Caco-2 (cell line): ENCODE measurements around the gene ANP32A. TPM values are rescaled to one million over a fixed set of nuclear protein-coding genes. Genes with fewer than 3 reads are reported as not detected.

ENCODE experiments used
- BruUV-seq: library from RNA; stranded (reverse); fragments of 400-500 nt; replicated peaks from 2 replicates; lab custom pipeline; 2021; lab: Mats Ljungman, UMichigan
- CTCF ChIA-PET: fragments of 300-600 bp; sonication (Branson Sonifier 250); formaldehyde crosslinking; loops from one replicate; lab custom pipeline; 2022; ENCODE audit warnings: antibody characterized with exemption; lab: Charles Lee
- POLR2A ChIA-PET: fragments of 300-600 bp; sonication (Branson Sonifier 250); formaldehyde crosslinking; loops from one replicate; lab custom pipeline; 2022; ENCODE audit warnings: antibody characterized with exemption; lab: Charles Lee
- DNase-seq, 2 experiments: peaks; one replicate each; pipeline versions ENCODE4 v3.0.0 to v3.0.0-alpha.2; 2020 to 2022
- H3K27me3 ChIP-seq: replicated peaks from 2 replicates; pipeline ENCODE4 v1.6.0; 2011; ENCODE audit warnings: low read length; ENCODE audit not compliant: control insufficient read depth, insufficient read depth
- H3K36me3 ChIP-seq: 2 replicates; pipeline ENCODE4 v1.5.1; 2011; ENCODE audit warnings: low read length; ENCODE audit not compliant: control insufficient read depth, insufficient read depth
- H3K4me1 ChIP-seq: fragments of 250-450 bp; sonication (Bioruptor Pico); 2 replicates; pipeline ENCODE4 v1.5.1; 2020; ENCODE audit warnings: mild to moderate bottlenecking
- H3K4me3 ChIP-seq: 2 replicates; pipeline ENCODE4 v1.5.1; 2011; ENCODE audit warnings: low read depth, mild to moderate bottlenecking, control low read depth, low read length
- H3K9me3 ChIP-seq: fragments of 250-450 bp; sonication (Bioruptor Pico); 2 replicates; pipeline ENCODE4 v1.5.1; 2020; ENCODE audit warnings: mild to moderate bottlenecking, moderate library complexity
- H3K27ac Mint-ChIP-seq: one replicate; pipeline ENCODE4 v1.8.0; 2022; ENCODE audit warnings: mixed read lengths; ENCODE audit not compliant: unreplicated experiment
- H3K27me3 Mint-ChIP-seq: one replicate; pipeline ENCODE4 v1.8.0; 2022; ENCODE audit warnings: mixed read lengths; ENCODE audit not compliant: insufficient read depth, unreplicated experiment
- H3K36me3 Mint-ChIP-seq: one replicate; pipeline ENCODE4 v1.8.0; 2022; ENCODE audit warnings: mild to moderate bottlenecking, mixed read lengths; ENCODE audit not compliant: insufficient read depth, unreplicated experiment
- H3K4me1 Mint-ChIP-seq: one replicate; pipeline ENCODE4 v1.8.0; 2022; ENCODE audit warnings: low read depth, mixed read lengths; ENCODE audit not compliant: unreplicated experiment
- H3K4me3 Mint-ChIP-seq: one replicate; pipeline ENCODE4 v1.8.0; 2022; ENCODE audit warnings: mild to moderate bottlenecking, moderate library complexity, mixed read lengths; ENCODE audit not compliant: unreplicated experiment
- H3K9me3 Mint-ChIP-seq: one replicate; pipeline ENCODE4 v1.8.0; 2022; ENCODE audit warnings: mixed read lengths; ENCODE audit not compliant: unreplicated experiment
- intact Hi-C: fragments of 100-400 bp; cut with micrococcal nuclease; formaldehyde crosslinking; loops from one replicate; pipeline ENCODE4 v1.10.0; 2022; ENCODE audit not compliant: unreplicated experiment
- total RNA-seq: library from RNA; stranded (reverse); gene quantifications from 2 replicates; pipeline ENCODE4 v1.2.3, GENCODE V29; 2022
- TF ChIP-seq, protein P1 (sequence below), 2 experiments: fragments of 200-600 bp in 1 of 2; IDR thresholded peaks; 1 replicate in 1 of 2; 2 replicates in 1 of 2; pipeline versions ENCODE4 v1.5.1 to v1.8.0; 2011 to 2022; ENCODE audit warnings: antibody characterized with exemption in 1 of 2, control low read depth in 1 of 2, inconsistent platforms in 1 of 2, low read depth in 1 of 2, low read length in 1 of 2, mild to moderate bottlenecking in 1 of 2, moderate library complexity in 1 of 2; ENCODE audit not compliant: insufficient read depth in 1 of 2, severe bottlenecking in 1 of 2, unreplicated experiment in 1 of 2

The ANP32A gene
- total RNA-seq, 1 experiment from 2014 or later = 169 TPM

DNA sequence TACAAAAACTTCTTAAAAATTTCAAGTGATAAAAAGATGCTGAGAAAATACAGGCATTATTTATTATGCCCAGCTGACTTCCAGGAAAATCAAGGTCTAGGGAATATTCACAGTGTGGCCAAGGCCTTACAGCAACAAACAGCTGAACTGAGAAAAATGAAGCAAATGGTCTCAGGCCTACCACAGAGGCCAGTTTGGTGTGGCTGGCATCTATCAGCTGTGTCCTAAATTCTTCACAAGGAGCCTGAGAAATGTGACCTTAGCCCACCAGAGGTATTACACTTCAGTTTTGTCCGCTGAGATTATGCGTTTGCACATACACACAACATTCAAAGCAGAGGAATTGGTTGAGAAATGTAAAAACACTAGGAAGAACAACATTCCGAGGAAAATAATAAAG, 77.4 kb downstream of the ANP32A start:
- TF ChIP-seq, protein P1, sequence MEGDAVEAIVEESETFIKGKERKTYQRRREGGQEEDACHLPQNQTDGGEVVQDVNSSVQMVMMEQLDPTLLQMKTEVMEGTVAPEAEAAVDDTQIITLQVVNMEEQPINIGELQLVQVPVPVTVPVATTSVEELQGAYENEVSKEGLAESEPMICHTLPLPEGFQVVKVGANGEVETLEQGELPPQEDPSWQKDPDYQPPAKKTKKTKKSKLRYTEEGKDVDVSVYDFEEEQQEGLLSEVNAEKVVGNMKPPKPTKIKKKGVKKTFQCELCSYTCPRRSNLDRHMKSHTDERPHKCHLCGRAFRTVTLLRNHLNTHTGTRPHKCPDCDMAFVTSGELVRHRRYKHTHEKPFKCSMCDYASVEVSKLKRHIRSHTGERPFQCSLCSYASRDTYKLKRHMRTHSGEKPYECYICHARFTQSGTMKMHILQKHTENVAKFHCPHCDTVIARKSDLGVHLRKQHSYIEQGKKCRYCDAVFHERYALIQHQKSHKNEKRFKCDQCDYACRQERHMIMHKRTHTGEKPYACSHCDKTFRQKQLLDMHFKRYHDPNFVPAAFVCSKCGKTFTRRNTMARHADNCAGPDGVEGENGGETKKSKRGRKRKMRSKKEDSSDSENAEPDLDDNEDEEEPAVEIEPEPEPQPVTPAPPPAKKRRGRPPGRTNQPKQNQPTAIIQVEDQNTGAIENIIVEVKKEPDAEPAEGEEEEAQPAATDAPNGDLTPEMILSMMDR (IDR thresholded peaks at IDR 0.05; ENCODE audit: insufficient read depth in 1 of 2, low read depth in 1 of 2, low read length in 1 of 2, severe bottlenecking in 1 of 2, unreplicated experiment in 1 of 2) = no peak
- Histone ChIP-seq H3K9me3 (no peaks in the 10 kb centered on the region), H3K36me3 (no peaks in the 10 kb centered on the region), H3K4me3 (no peak overlapping the region), H3K4me1 (no peaks in the 10 kb centered on the region), H3K27me3 (no peaks in the 10 kb centered on the region)
- no peak overlapping the region for H3K27ac Mint-ChIP-seq
- H3K4me1 Mint-ChIP-seq = no peaks in the 10 kb centered on the region
- H3K36me3 Mint-ChIP-seq = no peaks in the 10 kb centered on the region
- no peak overlapping the region for H3K4me3 Mint-ChIP-seq
- no TSS peak for BruUV-seq
- ChIA-PET POLR2A (no interaction called here), CTCF (no interaction called here)
- H3K9me3 Mint-ChIP-seq = no peaks in the 10 kb centered on the region
- DNase-seq = no peak
- H3K27me3 Mint-ChIP-seq = no peaks in the 10 kb centered on the region
- intact Hi-C loops = no loop called here

DNA sequence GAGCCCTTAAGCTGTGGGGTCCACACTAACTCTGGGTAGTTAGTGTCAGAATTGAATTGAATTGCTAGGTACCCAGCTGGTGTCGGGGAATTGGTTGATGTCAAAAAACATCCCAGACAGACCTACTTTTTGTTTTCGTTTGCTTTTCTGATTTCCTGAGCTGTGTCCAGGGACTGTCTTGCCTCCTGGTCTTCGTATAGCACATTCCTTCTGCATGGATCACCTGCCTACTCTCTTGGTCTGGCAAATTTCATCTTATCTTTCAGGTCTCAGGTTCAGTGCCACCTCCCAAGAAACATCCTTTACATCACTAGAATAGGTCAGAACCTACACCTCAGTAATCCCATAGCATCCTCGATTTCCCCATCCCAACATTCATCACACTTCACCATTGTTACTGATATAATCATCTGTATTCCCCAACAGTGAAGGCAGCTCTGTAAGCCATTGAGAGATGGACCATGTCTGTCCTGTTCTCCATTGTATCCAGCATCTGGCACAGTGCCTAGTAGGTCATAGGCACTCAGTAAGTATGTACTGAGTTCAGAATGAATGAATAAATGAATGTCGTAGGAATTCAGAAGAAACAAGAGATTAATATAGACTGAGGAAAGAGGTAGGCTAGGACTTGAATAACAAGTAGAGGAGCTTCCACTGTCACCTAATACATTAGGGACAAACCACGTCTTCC, 81.2 kb downstream of the ANP32A start:
- H3K4me1 Mint-ChIP-seq = peaks cover 2% of the 10 kb centered on the region
- H3K27me3 Mint-ChIP-seq = no peaks in the 10 kb centered on the region
- no peak overlapping the region for H3K4me3 Mint-ChIP-seq
- ChIA-PET POLR2A (no interaction called here), CTCF (no interaction called here)
- no peaks in the 10 kb centered on the region for H3K9me3 ChIP-seq
- no peak for DNase-seq
- H3K27me3 ChIP-seq = no peaks in the 10 kb centered on the region
- TF ChIP-seq, protein P1 (IDR thresholded peaks at IDR 0.05; ENCODE audit: insufficient read depth in 1 of 2, low read depth in 1 of 2, low read length in 1 of 2, severe bottlenecking in 1 of 2, unreplicated experiment in 1 of 2) = no peak
- no peak overlapping the region for H3K4me3 ChIP-seq
- H3K36me3 Mint-ChIP-seq = no peaks in the 10 kb centered on the region
- no peak overlapping the region for H3K27ac Mint-ChIP-seq
- BruUV-seq = no TSS peak
- H3K9me3 Mint-ChIP-seq = no peaks in the 10 kb centered on the region
- H3K36me3 ChIP-seq = no peaks in the 10 kb centered on the region
- intact Hi-C loops = no loop called here
- H3K4me1 ChIP-seq = peaks cover 14% of the 10 kb centered on the region; the same call in 1 of the 2 replicates

DNA sequence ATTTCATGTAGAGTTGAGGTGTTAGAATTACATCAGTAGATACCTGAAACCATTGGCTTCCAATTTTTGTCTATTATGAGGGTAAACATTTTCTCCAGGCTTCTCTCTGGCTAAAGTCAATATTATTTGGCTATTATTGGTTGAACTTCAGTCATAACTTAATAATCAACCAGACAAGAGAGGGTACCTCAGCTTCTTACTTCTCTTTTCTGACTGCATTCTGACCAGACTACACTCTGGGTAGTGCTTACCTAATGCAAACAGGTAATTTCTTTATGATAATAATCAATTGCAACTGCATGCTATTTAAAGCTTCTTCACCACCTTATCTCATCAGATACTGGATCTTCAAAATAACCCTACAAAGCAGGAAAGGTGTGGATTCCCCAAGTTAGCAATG, 85.1 kb downstream of the ANP32A start:
- ChIA-PET CTCF (interaction anchor here (0.5 to 1.8 kb wide), 2 partner anchors 10 to 140 kb away, joined by 3 to 8 read pairs; no protein-coding TSS in a partner anchor), POLR2A (no interaction called here)
- Histone ChIP-seq H3K9me3 (no peaks in the 10 kb centered on the region), H3K4me3 (no peak overlapping the region), H3K36me3 (no peaks in the 10 kb centered on the region), H3K27me3 (no peaks in the 10 kb centered on the region), H3K4me1 (peaks cover 21% of the 10 kb centered on the region; the same call in 1 of the 2 replicates)
- Mint-ChIP-seq H3K36me3 (no peaks in the 10 kb centered on the region), H3K4me1 (peaks cover 15% of the 10 kb centered on the region), H3K27me3 (no peaks in the 10 kb centered on the region), H3K4me3 (no peak overlapping the region), H3K9me3 (no peaks in the 10 kb centered on the region), H3K27ac (no peak overlapping the region)
- DNase-seq = no peak
- TF ChIP-seq, protein P1 (IDR thresholded peaks at IDR 0.05; ENCODE audit: insufficient read depth in 1 of 2, low read depth in 1 of 2, low read length in 1 of 2, severe bottlenecking in 1 of 2, unreplicated experiment in 1 of 2) = no peak
- intact Hi-C loops = no loop called here
- no TSS peak for BruUV-seq
